ENCODE measurements around the gene OR5K2.

Gene OR5K2

DNA sequence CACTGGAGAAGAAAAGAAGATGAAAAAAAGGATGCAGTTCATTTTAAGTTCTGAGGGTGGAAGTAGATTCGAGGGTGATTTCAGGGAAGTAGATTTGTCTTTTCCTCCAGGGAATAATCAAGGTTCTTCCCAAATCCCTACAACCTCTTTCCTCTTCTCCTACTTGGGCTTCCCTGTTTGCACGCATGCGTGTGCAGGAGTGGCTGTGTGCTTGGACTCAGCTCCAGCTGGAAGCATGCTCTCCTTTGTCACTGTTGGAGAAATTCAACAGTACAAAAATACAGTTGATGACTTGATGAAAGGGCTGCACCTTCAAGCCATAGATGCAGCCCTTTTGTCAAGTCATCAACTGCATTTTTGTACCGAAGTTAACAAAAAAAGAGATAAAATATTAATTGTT is 3.8 kb downstream of the OR5K2 start:
- Histone ChIP-seq H3K9me3 (ENCODE audit: insufficient read depth, low read depth, low read length) (no peaks in the 10 kb centered on the region), H3K9ac (ENCODE audit: low read depth, low read length) (no peak overlapping the region), H3K27ac (ENCODE audit: low read depth, low read length) (no peak overlapping the region), H3K27me3 (ENCODE audit: insufficient read depth, low read length) (no peaks in the 10 kb centered on the region), H3K4me1 (ENCODE audit: insufficient read depth, low read length) (no peaks in the 10 kb centered on the region), H3K4me3 (ENCODE audit: low read length) (no peak overlapping the region), H3K36me3 (ENCODE audit: insufficient read depth, low read length) (no peaks in the 10 kb centered on the region)
- 92% methylated on average over 4 of the region's 4 CpGs for WGBS

DNA sequence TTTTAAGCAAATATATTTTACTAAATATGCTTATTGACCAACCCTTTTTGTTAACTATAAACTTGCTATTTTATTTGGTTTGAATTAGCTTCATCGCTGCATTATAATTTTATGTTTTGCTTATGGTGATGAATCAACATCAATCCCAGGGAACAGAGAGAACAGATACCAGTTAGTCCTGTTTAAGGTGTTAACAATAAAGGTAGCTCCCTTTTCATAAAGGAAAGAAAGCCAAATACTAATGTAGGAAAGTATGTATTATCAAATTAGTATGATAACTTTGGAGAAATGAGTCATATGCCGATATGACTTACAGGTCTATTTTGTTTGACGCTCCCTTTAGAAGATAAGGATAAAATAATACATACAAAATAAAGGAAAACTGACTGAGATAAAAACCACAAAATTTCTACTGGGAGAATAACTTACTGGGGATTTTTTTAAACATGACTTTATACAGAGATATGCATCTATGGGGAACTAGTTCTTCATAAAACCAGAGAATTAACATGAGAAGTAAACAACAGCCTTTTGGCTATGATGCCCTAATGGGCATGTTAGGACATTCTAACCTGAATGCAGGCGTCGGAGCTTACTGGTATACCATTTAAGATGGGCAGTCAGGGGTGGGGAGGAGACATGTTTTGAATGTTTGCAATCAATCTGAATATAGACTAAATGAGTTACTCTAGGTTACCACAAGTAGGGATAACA is 4.5 kb downstream of the OR5K2 start:
- Histone ChIP-seq H3K4me1 (ENCODE audit: insufficient read depth, low read length) (no peaks in the 10 kb centered on the region), H3K9me3 (ENCODE audit: insufficient read depth, low read depth, low read length) (no peaks in the 10 kb centered on the region), H3K4me3 (ENCODE audit: low read length) (no peak overlapping the region), H3K9ac (ENCODE audit: low read depth, low read length) (no peak overlapping the region), H3K27me3 (ENCODE audit: insufficient read depth, low read length) (no peaks in the 10 kb centered on the region), H3K27ac (ENCODE audit: low read depth, low read length) (no peak overlapping the region), H3K36me3 (ENCODE audit: insufficient read depth, low read length) (no peaks in the 10 kb centered on the region)
- WGBS: 93% methylated on average over 3 of the region's 5 CpGs

DNA sequence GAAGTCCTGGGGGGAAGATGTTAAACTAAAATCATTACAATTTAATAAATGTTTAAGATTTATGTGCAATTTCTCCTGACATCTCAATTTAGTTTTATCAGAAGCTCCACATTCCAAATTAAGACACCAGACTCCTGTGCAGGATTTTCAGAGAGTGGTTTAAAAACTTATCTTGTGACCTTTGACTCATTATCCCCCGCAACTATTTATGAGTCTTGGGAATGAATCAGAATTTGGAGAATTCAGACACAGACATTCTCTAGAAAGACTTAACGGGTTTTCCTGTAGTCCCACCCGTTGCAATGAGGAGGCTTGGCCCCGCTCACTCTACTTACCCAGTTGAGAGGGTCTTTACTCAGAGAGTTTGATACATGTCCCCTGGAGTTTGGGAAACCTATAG is 7.1 kb downstream of the OR5K2 start:
- Histone ChIP-seq H3K27me3 (ENCODE audit: insufficient read depth, low read length) (no peaks in the 10 kb centered on the region), H3K36me3 (ENCODE audit: insufficient read depth, low read length) (no peaks in the 10 kb centered on the region), H3K27ac (ENCODE audit: low read depth, low read length) (no peak overlapping the region), H3K9ac (ENCODE audit: low read depth, low read length) (no peak overlapping the region), H3K4me3 (ENCODE audit: low read length) (no peak overlapping the region), H3K9me3 (ENCODE audit: insufficient read depth, low read depth, low read length) (no peaks in the 10 kb centered on the region), H3K4me1 (ENCODE audit: insufficient read depth, low read length) (no peaks in the 10 kb centered on the region)
- WGBS: 97% methylated on average over 4 of the region's 4 CpGs

DNA sequence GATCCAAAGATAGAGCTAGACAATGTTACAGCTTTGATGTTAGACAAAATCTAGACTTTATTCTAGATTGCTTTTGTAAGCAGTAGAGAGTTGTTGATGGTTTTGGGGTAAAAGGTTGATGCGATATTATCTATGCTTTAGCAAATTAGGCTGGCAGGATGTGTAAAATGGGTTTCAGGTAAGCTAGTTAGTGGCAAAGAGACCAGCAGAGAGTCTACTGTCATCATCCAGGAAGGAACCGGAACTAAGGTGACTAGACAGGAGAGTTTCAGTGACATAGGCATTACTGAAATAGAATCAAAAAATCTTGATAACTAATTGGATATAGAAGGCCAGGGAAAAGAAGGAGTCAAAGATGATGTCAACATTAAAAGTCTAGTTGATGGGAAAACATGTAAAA is 11.1 kb downstream of the OR5K2 start:
- Histone ChIP-seq H3K27me3 (ENCODE audit: insufficient read depth, low read length) (no peaks in the 10 kb centered on the region), H3K9ac (ENCODE audit: low read depth, low read length) (no peak overlapping the region), H3K4me3 (ENCODE audit: low read length) (no peak overlapping the region), H3K9me3 (ENCODE audit: insufficient read depth, low read depth, low read length) (no peaks in the 10 kb centered on the region), H3K36me3 (ENCODE audit: insufficient read depth, low read length) (no peaks in the 10 kb centered on the region; the same call in 1 of the 2 replicates), H3K27ac (ENCODE audit: low read depth, low read length) (no peak overlapping the region), H3K4me1 (ENCODE audit: insufficient read depth, low read length) (no peaks in the 10 kb centered on the region)
- WGBS: 99% methylated on average over 2 of the region's 2 CpGs

DNA sequence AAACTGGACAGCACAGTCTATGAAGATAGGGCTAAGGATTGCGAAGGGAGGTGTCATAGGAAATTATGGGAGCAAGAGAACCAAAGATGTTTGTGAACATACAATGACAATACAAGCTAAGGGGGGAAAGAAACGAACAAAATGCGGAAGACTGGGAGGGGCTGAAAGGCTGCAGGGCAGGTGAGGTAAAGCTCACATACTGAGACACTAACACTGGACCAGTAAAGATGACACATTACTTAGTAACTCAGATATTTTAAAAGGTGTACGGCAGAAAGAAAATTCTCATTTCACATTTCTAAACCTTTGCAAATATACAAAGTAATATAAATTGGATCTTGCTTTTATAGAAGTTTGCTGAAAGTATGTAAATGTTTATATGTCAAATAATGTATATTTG is 15.1 kb downstream of the OR5K2 start:
- Histone ChIP-seq H3K9ac (ENCODE audit: low read depth, low read length) (no peak overlapping the region), H3K36me3 (ENCODE audit: insufficient read depth, low read length) (peaks cover 28% of the 10 kb centered on the region), H3K4me3 (ENCODE audit: low read length) (no peak overlapping the region), H3K27ac (ENCODE audit: low read depth, low read length) (no peak overlapping the region), H3K27me3 (ENCODE audit: insufficient read depth, low read length) (no peaks in the 10 kb centered on the region), H3K4me1 (ENCODE audit: insufficient read depth, low read length) (peaks cover 6% of the 10 kb centered on the region), H3K9me3 (ENCODE audit: insufficient read depth, low read depth, low read length) (no peaks in the 10 kb centered on the region)
- whole genome bisulfite sequencing: 92% methylated on average over 3 of the region's 4 CpGs

DNA sequence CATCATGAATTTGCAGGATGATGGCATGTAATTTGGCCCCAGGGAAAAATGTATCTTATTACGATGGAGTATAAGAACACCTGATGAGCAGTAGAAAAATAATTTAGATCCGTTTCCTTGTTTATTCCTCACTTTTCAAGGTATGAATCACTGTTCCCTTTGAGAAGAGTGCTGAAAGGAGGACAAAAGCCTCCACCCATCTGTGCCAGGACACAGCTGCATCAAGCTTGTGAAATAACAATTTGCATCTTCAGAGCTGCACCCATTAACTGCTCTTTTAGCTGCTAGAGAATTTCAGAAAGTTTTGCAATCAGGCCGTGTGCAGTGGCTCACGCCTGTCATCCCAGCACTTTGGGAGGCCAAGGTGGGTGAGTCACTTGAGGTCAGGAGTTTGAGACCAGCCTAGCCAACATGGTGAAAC is 15.6 kb downstream of the OR5K2 start:
- H3K4me3 ChIP-seq (ENCODE audit: low read length): no peak overlapping the region
- peaks cover 11% of the 10 kb centered on the region for H3K4me1 ChIP-seq (ENCODE audit: insufficient read depth, low read length)
- H3K9ac ChIP-seq (ENCODE audit: low read depth, low read length): no peak overlapping the region
- no peaks in the 10 kb centered on the region for H3K9me3 ChIP-seq (ENCODE audit: insufficient read depth, low read depth, low read length)
- no peaks in the 10 kb centered on the region for H3K27me3 ChIP-seq (ENCODE audit: insufficient read depth, low read length)
- H3K27ac ChIP-seq (ENCODE audit: low read depth, low read length): no peak overlapping the region
- WGBS: 94% methylated on average over 4 of the region's 4 CpGs
- H3K36me3 ChIP-seq (ENCODE audit: insufficient read depth, low read length): peaks cover 33% of the 10 kb centered on the region

DNA sequence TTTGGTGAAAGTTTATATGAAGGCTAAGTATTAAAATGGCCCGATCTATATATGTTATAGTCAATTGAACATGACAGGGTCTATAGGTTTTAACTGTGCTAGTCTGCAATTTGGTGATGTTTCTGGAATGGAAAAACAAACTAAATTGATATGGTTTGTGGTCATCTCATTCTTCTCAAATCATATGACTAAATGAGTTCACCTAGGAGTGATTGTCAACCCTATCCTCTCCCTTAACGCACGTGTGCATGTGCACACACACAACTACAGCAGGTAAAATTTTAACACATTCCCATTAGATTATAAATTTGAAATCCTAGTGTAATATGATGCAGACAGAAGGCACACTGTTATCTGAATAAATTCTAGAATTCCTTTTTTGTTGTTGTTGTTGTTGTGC is 16.3 kb downstream of the OR5K2 start:
- H3K27ac ChIP-seq (ENCODE audit: low read depth, low read length): no peak overlapping the region
- no peak overlapping the region for H3K9ac ChIP-seq (ENCODE audit: low read depth, low read length)
- H3K9me3 ChIP-seq (ENCODE audit: insufficient read depth, low read depth, low read length): no peaks in the 10 kb centered on the region
- peaks cover 39% of the 10 kb centered on the region for H3K36me3 ChIP-seq (ENCODE audit: insufficient read depth, low read length)
- H3K27me3 ChIP-seq (ENCODE audit: insufficient read depth, low read length): no peaks in the 10 kb centered on the region
- no peak overlapping the region for H3K4me3 ChIP-seq (ENCODE audit: low read length)
- peaks cover 11% of the 10 kb centered on the region for H3K4me1 ChIP-seq (ENCODE audit: insufficient read depth, low read length)
- over 99% methylated on average over 3 of the region's 3 CpGs for WGBS

DNA sequence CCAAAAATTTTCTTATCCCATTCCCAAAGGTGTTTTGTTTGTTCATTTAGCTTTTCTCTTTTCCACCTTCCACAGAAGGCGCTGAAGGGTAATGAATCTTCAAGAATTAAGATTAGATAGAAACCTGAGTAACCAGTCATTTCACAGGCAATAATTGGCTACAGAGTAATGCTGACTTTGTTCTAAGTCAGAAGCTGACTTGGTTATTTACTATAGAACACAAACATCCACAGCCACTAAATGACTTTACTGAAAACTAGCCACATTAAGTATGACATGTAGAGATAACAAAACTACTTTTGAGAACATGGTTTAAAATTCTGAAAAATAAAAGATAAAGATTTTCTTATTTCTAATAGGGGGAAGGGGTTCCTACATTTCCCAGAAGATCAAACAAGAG is 17.5 kb downstream of the OR5K2 start:
- no peaks in the 10 kb centered on the region for H3K27me3 ChIP-seq (ENCODE audit: insufficient read depth, low read length)
- H3K4me3 ChIP-seq (ENCODE audit: low read length): no peak overlapping the region
- H3K9ac ChIP-seq (ENCODE audit: low read depth, low read length): no peak overlapping the region
- no CpG with 5 or more reads among the region's 1 CpG for WGBS
- peaks cover 11% of the 10 kb centered on the region for H3K4me1 ChIP-seq (ENCODE audit: insufficient read depth, low read length)
- H3K9me3 ChIP-seq (ENCODE audit: insufficient read depth, low read depth, low read length): no peaks in the 10 kb centered on the region
- peaks cover 51% of the 10 kb centered on the region for H3K36me3 ChIP-seq (ENCODE audit: insufficient read depth, low read length)
- no peak overlapping the region for H3K27ac ChIP-seq (ENCODE audit: low read depth, low read length)

DNA sequence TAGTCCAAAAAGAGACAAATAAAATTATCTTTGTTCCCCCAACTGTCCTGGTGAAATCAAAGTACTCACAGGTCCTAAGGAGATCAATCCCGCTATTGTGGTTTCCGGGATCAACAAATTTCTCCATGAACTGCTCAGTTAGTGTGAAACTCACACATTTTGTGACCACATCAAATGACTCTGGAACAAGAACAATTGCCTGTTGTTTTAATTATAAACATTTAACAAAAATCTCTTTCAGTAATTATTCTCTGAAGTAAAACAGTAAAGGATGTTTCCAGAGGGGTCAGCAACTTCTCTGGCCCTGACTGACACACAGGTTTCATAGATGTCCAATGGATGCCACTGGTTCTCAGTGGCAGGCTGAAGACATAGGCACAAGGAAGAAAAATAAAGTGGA is 21.3 kb downstream of the OR5K2 start:
- Histone ChIP-seq H3K9me3 (ENCODE audit: insufficient read depth, low read depth, low read length) (no peaks in the 10 kb centered on the region), H3K9ac (ENCODE audit: low read depth, low read length) (no peak overlapping the region), H3K4me3 (ENCODE audit: low read length) (no peak overlapping the region), H3K36me3 (ENCODE audit: insufficient read depth, low read length) (peaks cover 64% of the 10 kb centered on the region), H3K4me1 (ENCODE audit: insufficient read depth, low read length) (peaks cover 16% of the 10 kb centered on the region), H3K27me3 (ENCODE audit: insufficient read depth, low read length) (no peaks in the 10 kb centered on the region), H3K27ac (ENCODE audit: low read depth, low read length) (no peak overlapping the region)
- WGBS: 95% methylated on average over 2 of the region's 2 CpGs

DNA sequence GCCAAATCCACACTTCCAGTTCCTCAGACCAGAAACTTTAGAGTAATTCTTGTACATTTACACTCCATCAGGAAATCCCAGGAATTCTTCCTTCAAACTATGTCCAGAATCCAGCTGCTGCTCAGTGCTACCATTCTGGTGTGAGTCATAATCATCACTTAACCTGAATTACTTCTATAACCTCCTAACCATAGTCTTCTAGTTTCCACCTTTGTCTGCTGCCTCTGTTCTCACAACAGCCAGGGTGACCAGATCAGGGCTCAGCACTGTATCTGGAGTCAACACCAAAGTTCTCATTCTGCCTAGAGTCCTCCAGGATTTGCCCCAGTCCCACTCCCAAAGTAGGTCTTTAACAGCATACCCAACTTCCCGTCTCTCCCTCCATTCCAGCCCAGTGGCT is 21.9 kb downstream of the OR5K2 start:
- H3K36me3 ChIP-seq (ENCODE audit: insufficient read depth, low read length): peaks cover 64% of the 10 kb centered on the region

DNA sequence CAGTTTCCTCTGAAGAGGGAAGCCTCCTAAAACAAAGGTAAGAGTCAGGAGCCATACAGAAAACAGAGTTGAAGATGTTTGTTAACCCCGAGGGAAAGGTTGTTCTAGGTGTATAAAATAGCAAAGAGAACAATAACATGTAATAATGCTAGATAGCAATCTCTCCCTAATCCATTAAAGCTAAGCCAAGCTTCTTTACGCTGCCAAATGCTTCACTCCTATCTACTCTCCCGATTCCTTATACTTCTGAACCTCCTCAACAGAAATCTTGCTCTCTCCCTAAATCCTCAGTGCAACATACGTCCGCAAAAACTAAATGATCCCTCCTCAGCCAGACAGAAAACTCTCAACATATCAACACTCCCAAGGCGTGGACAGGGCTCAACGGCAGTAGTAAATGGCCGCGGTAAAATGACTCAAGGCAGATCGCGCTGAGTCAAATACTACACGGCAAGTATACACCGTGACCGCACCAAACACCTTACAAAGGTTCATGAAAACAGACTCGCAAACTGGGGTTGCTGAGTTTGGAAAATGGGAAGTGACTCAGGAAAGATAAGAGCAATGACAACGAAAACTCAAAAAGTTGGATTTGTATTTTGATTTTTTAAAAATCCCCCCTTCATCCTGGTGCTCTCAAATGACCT is 24.5 kb downstream of the OR5K2 start:
- Histone ChIP-seq H3K9ac (ENCODE audit: low read depth, low read length) (peak overlapping the region; percentile 87), H3K9me3 (ENCODE audit: insufficient read depth, low read depth, low read length) (no peaks in the 10 kb centered on the region), H3K36me3 (ENCODE audit: insufficient read depth, low read length) (peaks cover 42% of the 10 kb centered on the region), H3K4me3 (ENCODE audit: low read length) (peak overlapping the region; percentile 100), H3K4me1 (ENCODE audit: insufficient read depth, low read length) (peaks cover 15% of the 10 kb centered on the region), H3K27me3 (ENCODE audit: insufficient read depth, low read length) (no peaks in the 10 kb centered on the region), H3K27ac (ENCODE audit: low read depth, low read length) (peak overlapping the region; percentile 84)
- under 1% methylated on average over 16 of the region's 16 CpGs for WGBS

More for the DNA sequence above, 21.9 kb downstream of the OR5K2 start:
- Histone ChIP-seq H3K9me3 (ENCODE audit: insufficient read depth, low read depth, low read length) (no peaks in the 10 kb centered on the region), H3K4me3 (ENCODE audit: low read length) (no peak overlapping the region), H3K27me3 (ENCODE audit: insufficient read depth, low read length) (no peaks in the 10 kb centered on the region), H3K4me1 (ENCODE audit: insufficient read depth, low read length) (peaks cover 16% of the 10 kb centered on the region), H3K9ac (ENCODE audit: low read depth, low read length) (no peak overlapping the region), H3K27ac (ENCODE audit: low read depth, low read length) (no peak overlapping the region)
- 90% methylated on average over 1 of the region's 1 CpG for WGBS

Measured in HUES64 (cell line).